Ishikawa (cell line): Measurements from ENCODE around the gene PHF21A.

Experiments used
- CREB1 ChIP-seq: IDR thresholded peaks from 2 replicates; pipeline ENCODE4 v1.6.1; 2012; ENCODE audit warnings: low read depth
- EP300 ChIP-seq: IDR thresholded peaks from 2 replicates; pipeline ENCODE4 v1.6.1; 2012; ENCODE audit warnings: borderline replicate concordance
- REST ChIP-seq: IDR thresholded peaks from 2 replicates; pipeline ENCODE4 v1.6.1; 2012; ENCODE audit warnings: low read depth, mild to moderate bottlenecking
- YY1 ChIP-seq: IDR thresholded peaks from 2 replicates; pipeline ENCODE4 v1.6.1; 2012; ENCODE audit warnings: low read depth

DNA sequence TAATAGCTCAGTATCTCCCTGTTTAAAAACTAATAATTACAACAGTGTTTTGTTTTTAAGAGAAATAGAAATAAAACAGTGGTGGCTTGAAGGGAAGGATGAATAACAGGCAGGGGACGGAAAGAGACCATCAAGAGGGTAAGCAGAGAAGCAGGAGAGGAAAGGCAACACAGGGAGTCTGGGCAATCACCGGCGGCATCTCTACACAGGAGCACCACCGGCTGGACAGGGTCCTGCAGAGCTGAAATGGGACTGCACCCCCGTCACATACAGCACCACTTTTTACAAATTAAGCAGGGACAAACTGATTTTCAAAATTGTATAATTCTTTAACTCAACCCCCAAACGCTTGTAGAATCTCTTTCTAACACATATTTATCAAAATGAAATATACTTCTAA is 18.4 kb downstream of the PHF21A start:
- TF ChIP-seq YY1 (no peak), EP300 (no peak), REST (no peak), CREB1 (no peak)
